ENCODE results near the gene NPR2.

GRCh38 chr9:35763803-35764202, 27.6 kb upstream of the NPR2 start:
- no peak for TF ChIP-seq POLR2AphosphoS5 (IDR thresholded peaks at IDR 0.05)
- TF ChIP-seq CTCF (IDR thresholded peaks at IDR 0.05), result no peak
- no peak for TF ChIP-seq POLR2A (IDR thresholded peaks at IDR 0.05; ENCODE audit: low read depth)
